ENCODE data around the gene CTAG2.
"Not testable (repeated sequence)": the region's sequence is repeated elsewhere in the genome, so short reads cannot be mapped to it uniquely, and the experiment has no call there.

Gene CTAG2

DNA sequence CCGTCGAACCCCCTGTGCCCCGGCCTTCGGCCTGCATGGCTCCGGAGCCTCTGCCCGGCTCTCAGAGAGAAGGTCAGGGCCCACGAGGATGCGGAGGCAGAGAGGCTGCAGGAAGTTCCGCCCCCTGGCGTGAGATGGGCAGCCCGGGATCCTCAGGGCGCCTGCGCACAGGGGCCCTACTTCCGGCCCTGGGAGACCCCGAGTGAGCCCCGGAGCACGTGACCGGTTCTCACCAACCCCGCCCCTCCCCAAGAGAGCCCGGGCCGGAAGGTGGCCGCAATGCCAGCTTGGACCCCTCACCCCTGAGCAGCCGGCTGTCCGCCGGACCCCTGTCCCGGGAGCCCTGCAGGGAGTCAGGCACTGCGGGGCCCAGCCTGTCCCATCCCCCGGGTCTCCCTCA, 34.2 kb downstream of the CTAG2 start, which contains the start of gene CTAG1B:
CTAG1B (minus strand) TSS at position 101 of the 400 bp plus-strand sequence; CDS start at position 37, 64 bp downstream.
- H3K9me3 ChIP-seq (ENCODE audit: control insufficient read depth, insufficient read depth, low read length); H3K4me1 ChIP-seq (ENCODE audit: insufficient read depth, low read length): not testable (repeated sequence)

DNA sequence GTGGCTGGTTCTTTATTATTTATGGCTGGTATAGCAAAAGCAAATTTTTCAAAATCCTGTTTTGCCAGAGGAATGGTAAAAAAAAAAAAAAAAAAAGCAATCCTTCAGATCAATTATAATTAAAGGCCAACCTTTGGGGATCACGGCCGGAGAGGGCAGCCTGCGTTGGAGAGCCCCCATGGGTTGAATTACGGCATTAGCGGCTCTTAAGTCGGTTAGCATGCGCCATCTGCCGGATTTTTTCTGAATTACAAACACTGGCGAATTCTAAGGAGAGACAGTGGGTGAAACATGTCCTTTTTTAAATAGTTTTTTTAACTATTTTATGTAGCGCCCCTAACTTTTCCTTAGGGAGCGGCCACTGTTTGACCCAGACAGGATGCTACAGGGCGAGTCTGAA, 39.8 kb downstream of the CTAG2 start:
- not testable (repeated sequence) for H3K4me1 ChIP-seq (ENCODE audit: insufficient read depth, low read length); H3K9ac ChIP-seq (ENCODE audit: low read depth, low read length); H3K9me3 ChIP-seq (ENCODE audit: control insufficient read depth, insufficient read depth, low read length); H3K36me3 ChIP-seq (ENCODE audit: insufficient read depth, low read length)

More for the DNA sequence above, 34.2 kb downstream of the CTAG2 start, which contains the start of gene CTAG1B:
- not testable (repeated sequence) for H3K36me3 ChIP-seq (ENCODE audit: insufficient read depth, low read length); H3K9ac ChIP-seq (ENCODE audit: low read depth, low read length)

DNA sequence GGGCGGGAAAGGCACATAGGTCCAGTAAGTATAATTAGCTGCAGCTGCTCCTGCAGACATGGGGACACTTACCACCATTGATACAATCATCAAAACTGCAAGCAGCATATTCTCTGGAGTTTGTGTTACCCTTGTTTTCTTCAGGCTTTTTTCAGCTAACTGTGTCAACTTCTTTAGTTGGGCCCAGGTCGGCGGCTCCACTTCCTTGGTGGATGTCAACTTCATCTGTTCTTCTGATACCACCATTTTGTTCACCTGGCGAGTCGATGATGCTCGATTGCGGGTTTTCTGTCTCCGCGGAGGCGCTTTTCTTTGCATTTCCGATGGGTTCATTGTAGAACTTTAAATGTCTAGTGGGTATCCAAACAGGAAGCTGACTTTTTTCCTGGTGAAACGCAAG, 42.2 kb downstream of the CTAG2 start:
- H3K36me3 ChIP-seq (ENCODE audit: insufficient read depth, low read length); H3K9me3 ChIP-seq (ENCODE audit: control insufficient read depth, insufficient read depth, low read length); H3K9ac ChIP-seq (ENCODE audit: low read depth, low read length); H3K4me1 ChIP-seq (ENCODE audit: insufficient read depth, low read length): not testable (repeated sequence)

DNA sequence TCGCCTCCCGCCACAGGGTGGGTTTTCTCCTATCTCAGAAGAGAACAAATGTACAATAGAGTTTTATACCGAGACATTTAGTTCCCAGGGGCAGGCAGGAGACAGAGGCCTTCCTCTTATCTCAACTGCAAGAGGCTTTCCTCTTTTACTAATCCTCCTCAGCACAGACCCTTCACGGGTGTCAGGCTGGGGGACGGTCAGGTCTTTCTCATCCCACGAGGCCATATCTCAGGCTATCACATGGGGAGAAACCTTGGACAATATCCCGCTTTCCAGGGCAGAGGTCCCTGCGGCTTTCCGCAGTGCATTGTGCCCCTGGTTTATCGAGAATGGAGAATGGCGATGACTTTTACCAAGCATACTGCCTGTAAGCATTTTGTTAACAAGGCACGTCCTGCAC, 44.6 kb downstream of the CTAG2 start:
- not testable (repeated sequence) for H3K9ac ChIP-seq (ENCODE audit: low read depth, low read length); H3K9me3 ChIP-seq (ENCODE audit: control insufficient read depth, insufficient read depth, low read length); H3K36me3 ChIP-seq (ENCODE audit: insufficient read depth, low read length)

DNA sequence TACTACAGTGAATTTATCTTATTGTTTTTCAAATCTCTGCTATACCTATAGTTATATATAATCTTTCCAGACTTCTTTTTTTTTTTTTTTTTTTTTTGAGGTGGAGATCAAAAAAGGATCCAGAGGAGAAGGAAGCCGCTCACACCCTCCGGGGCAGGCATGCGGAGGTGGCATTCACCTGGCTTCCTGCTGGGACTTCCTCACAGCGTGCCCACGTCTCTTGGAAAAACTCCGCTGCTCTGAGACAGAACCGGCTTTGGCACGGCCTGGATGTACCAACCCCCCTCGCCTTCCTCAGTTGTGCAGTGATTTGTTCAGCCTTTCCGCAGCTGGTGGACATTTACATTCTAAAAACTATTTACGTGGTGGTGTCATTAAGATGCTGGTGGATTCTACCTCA, 45.4 kb downstream of the CTAG2 start:
- H3K36me3 ChIP-seq (ENCODE audit: insufficient read depth, low read length); H3K9ac ChIP-seq (ENCODE audit: low read depth, low read length): not testable (repeated sequence)

More for the DNA sequence above, 44.6 kb downstream of the CTAG2 start:
- not testable (repeated sequence) for H3K4me1 ChIP-seq (ENCODE audit: insufficient read depth, low read length)

DNA sequence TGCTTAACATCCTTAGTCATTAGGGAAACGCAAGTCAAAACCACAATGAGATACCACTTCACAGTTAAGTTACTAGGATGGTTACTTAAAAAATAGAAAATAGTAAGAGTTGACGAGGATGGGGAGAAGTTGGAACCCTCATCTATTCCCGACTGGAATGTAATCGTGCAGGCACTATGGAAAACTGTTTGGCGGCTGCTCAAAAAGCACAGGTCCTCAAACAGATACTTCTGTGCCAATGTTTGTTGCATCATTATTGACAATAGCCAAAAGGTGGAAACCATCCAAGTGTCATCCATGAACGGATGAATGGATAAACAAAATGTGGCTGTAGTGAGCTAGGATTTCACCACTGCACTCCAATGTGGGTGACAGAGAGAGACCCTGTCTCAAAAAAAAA, 46.0 kb downstream of the CTAG2 start:
- Histone ChIP-seq H3K36me3 (ENCODE audit: insufficient read depth, low read length) (no peaks in the 10 kb centered on the region), H3K9me3 (ENCODE audit: control insufficient read depth, insufficient read depth, low read length) (no peaks in the 10 kb centered on the region), H3K9ac (ENCODE audit: low read depth, low read length) (no peak overlapping the region), H3K4me1 (ENCODE audit: insufficient read depth, low read length) (peaks cover 10% of the 10 kb centered on the region; the same call in 1 of the 2 replicates)

More for the DNA sequence above, 45.4 kb downstream of the CTAG2 start:
- not testable (repeated sequence) for H3K9me3 ChIP-seq (ENCODE audit: control insufficient read depth, insufficient read depth, low read length); H3K4me1 ChIP-seq (ENCODE audit: insufficient read depth, low read length)

DNA sequence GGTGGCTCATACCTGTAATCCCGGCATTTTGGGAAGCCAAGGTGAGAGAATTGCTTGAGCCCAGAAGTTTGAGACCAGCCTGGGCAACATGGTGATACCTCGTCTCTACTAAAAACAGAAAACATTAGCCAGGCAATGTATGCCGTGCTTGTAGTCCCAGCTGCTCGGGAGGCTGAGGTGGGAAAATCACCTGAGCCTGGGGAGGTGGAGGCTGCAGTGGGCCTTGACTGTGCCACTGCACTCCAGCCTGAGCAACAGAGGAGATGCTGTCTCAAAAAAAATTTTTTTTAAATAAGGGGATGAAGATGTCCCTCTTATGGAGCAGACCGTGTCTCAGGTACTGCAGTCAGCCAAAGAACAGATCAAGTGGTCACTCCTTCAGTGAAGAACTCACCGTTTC, 47.8 kb downstream of the CTAG2 start:
- no peaks in the 10 kb centered on the region for H3K9me3 ChIP-seq (ENCODE audit: control insufficient read depth, insufficient read depth, low read length)
- H3K4me1 ChIP-seq (ENCODE audit: insufficient read depth, low read length) = peaks cover 10% of the 10 kb centered on the region; the same call in 1 of the 2 replicates

DNA sequence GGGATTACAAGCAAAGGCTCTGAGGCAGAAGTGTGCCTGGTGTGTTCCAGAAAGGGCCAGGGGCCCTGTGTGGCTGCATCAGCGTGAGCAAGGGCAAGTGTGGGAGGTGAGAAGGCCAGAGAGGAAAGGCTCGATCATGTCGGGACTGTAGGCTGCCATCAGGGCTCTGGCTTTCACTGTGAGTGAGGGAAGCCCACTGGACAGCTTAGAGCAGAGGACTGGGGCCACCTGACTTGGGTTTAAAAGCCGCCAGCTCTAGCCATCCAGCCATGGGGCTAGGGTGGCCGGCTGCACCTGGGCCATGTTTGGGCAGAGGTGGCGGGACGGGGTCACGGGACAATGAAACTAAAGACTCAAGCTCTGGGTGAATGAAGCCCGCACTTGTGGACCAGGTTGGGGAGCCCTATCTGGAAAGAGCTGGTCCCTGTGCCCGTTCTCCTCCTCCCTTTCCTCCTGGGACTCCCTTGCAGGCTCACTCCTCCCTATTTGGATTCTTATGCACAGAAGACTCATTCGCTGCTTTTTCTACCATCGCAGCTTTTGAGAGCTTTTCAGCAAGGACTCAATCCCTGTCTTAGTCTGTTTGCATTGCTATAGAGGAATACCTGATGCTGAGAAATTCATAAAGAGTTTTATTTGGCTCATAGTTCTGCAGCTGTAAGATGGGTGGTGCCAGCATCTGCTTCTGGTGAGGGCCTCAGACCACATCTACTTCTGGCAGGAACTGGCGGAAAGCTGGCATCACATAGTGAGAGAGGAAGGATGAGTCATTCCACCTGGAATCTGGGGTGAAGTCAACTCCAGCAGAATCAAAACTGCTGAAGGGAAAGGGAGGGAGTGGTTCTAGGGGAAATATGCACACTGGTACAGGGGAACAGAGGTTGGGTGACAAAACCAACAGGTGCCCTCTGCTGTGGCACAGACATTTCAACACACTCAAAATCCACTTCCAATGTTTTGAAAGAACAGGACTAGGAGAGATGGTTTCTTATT, 49.6 kb downstream of the CTAG2 start:
- Histone ChIP-seq H3K36me3 (ENCODE audit: insufficient read depth, low read length) (no peaks in the 10 kb centered on the region), H3K4me1 (ENCODE audit: insufficient read depth, low read length) (peaks cover 10% of the 10 kb centered on the region; the same call in 1 of the 2 replicates), H3K9me3 (ENCODE audit: control insufficient read depth, insufficient read depth, low read length) (no peaks in the 10 kb centered on the region), H3K9ac (ENCODE audit: low read depth, low read length) (no peak overlapping the region)

More for the DNA sequence above, 47.8 kb downstream of the CTAG2 start:
- H3K36me3 ChIP-seq (ENCODE audit: insufficient read depth, low read length) = no peaks in the 10 kb centered on the region
- H3K9ac ChIP-seq (ENCODE audit: low read depth, low read length) = no peak overlapping the region

DNA sequence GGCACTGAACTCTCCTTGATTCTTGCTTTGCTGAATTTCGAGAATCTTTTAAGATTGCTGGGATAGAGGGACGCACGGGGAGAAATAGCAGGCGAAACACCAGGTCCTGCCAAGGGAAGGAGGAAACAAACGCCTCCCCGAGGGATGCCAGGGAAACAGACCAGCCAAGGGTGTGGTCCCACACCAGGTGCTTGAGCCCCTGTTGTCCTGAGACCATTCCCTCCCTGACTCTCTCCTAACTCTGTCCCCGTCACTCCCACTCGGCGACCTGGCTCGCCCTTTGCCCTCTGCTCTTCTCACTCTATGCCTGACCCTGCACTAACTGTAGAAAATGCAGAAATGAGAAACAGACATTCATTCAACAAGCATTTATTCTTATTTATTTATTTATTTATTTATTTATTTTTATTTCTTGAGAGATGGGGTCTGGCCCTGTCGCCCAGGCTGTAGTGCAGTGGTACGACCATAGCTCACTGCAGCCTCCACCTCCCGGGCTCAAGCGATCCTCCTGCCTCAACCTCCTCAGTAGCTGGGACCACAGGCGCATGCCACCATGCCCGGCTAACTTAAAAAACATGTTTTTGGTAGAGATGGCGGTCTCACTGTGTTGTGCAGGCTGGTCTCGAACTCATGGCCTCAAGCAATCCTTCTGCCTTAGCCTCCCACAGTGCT, 50.5 kb downstream of the CTAG2 start:
- Histone ChIP-seq H3K9ac (ENCODE audit: low read depth, low read length) (no peak overlapping the region; the same call in 1 of the 2 replicates), H3K4me1 (ENCODE audit: insufficient read depth, low read length) (peaks cover 10% of the 10 kb centered on the region; the same call in 1 of the 2 replicates), H3K9me3 (ENCODE audit: control insufficient read depth, insufficient read depth, low read length) (0 out of 2 replicates have a peak, but pooled peaks cover under 1% of the 10 kb centered on the region), H3K36me3 (ENCODE audit: insufficient read depth, low read length) (no peaks in the 10 kb centered on the region)

DNA sequence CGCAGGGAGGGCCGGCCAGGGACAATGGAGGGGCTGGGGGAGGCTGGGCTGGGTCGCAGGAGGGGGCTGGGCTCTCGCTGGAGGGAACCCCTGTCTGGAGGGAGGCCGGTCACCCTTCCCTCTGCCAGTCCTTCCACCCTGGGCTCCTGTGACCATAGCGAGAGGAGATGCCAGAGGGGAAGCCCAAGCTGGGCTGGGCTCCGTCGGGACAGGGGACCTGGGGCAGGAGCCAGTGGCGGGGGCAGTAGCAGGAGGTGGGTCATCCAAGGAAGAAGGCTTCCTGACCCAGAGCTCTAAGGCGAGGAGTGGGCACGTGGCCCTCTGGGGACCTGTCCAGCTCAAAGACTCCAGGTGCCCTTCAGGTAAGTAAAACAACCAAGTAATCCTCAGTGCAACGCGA, 51.2 kb downstream of the CTAG2 start:
- Histone ChIP-seq H3K9me3 (ENCODE audit: control insufficient read depth, insufficient read depth, low read length) (peaks cover 7% of the 10 kb centered on the region), H3K36me3 (ENCODE audit: insufficient read depth, low read length) (no peaks in the 10 kb centered on the region), H3K9ac (ENCODE audit: low read depth, low read length) (no peak overlapping the region), H3K4me1 (ENCODE audit: insufficient read depth, low read length) (peaks cover 10% of the 10 kb centered on the region; the same call in 1 of the 2 replicates)

Data from ES-I3 (cell line).